Neuronal stem cell (in vitro differentiated cells): Measurements from ENCODE around the gene MAZ. TPM values are rescaled to one million over a fixed set of nuclear protein-coding genes. Genes with fewer than 3 reads are reported as not detected.
A peak's percentile ranks its signal among the peaks of the same experiment; 100 is the strongest.
"Not testable (repeated sequence)": the region's sequence is repeated elsewhere in the genome, so short reads cannot be mapped to it uniquely, and the experiment has no call there.

ENCODE experiments used
- DNase-seq: peaks from one replicate; pipeline ENCODE4 v3.0.0-alpha.2; 2013; ENCODE audit warnings: low spot score
- H2AFZ ChIP-seq: one replicate; pipeline ENCODE4 v1.6.1; 2013; ENCODE audit warnings: mild to moderate bottlenecking, low read length, inconsistent platforms
- H2AK5ac ChIP-seq: 2 replicates; pipeline ENCODE4 v1.6.1; 2013; ENCODE audit warnings: low read depth, mild to moderate bottlenecking, inconsistent platforms, low read length, moderate library complexity, mixed read lengths
- H2BK120ac ChIP-seq: 2 replicates; pipeline ENCODE4 v1.6.1; 2013; ENCODE audit warnings: low read depth, mild to moderate bottlenecking, inconsistent platforms, low read length, moderate library complexity, mixed read lengths
- H2BK12ac ChIP-seq: one replicate; pipeline ENCODE4 v1.6.1; 2013; ENCODE audit warnings: low read length, inconsistent platforms
- H2BK15ac ChIP-seq: 2 replicates; pipeline ENCODE4 v1.6.1; 2013; ENCODE audit warnings: mild to moderate bottlenecking, low read length, inconsistent platforms, mixed read lengths
- H2BK5ac ChIP-seq: one replicate; pipeline ENCODE4 v1.6.1; 2013; ENCODE audit warnings: inconsistent platforms, mild to moderate bottlenecking, low read length, moderate library complexity
- H3K14ac ChIP-seq: one replicate; pipeline ENCODE4 v1.6.1; 2013; ENCODE audit warnings: low read length, inconsistent platforms
- H3K18ac ChIP-seq: 2 replicates; pipeline ENCODE4 v1.6.1; 2013; ENCODE audit warnings: low read length, inconsistent platforms
- H3K23ac ChIP-seq: 2 replicates; pipeline ENCODE4 v1.6.1; 2013; ENCODE audit warnings: low read depth, mild to moderate bottlenecking, mixed read lengths, low read length, inconsistent platforms; ENCODE audit not compliant: poor library complexity
- H3K27ac ChIP-seq: replicated peaks from 3 replicates; pipeline ENCODE4 v1.5.1; 2013; ENCODE audit warnings: low read length, inconsistent platforms
- H3K27me3 ChIP-seq, 3 experiments: 2 replicates each; pipeline ENCODE4 v1.6.1; 2013; ENCODE audit warnings: low read length in 3 of 3, mild to moderate bottlenecking in 2 of 3, inconsistent platforms in 1 of 3, low read depth in 1 of 3, mixed read lengths in 1 of 3, moderate library complexity in 1 of 3; ENCODE audit not compliant: control insufficient read depth in 3 of 3, insufficient read depth in 3 of 3
- H3K36me3 ChIP-seq, 2 donors: replicated peaks in 1 of 2; 2 replicates each; pipeline ENCODE4 v1.6.1; 2013; ENCODE audit warnings: low read length in 2 of 2; ENCODE audit not compliant: control insufficient read depth in 2 of 2, insufficient read depth in 2 of 2
- H3K4ac ChIP-seq: 2 replicates; pipeline ENCODE4 v1.6.1; 2013; ENCODE audit warnings: inconsistent platforms, mild to moderate bottlenecking, low read length, moderate library complexity
- H3K4me1 ChIP-seq, 2 donors: 1 replicate in 1 of 2; 2 replicates in 1 of 2; pipeline ENCODE4 v1.6.1; 2013; ENCODE audit warnings: low read length in 2 of 2, low read depth in 1 of 2; ENCODE audit not compliant: control insufficient read depth in 2 of 2, insufficient read depth in 1 of 2
- H3K4me2 ChIP-seq: one replicate; pipeline ENCODE4 v1.6.1; 2013; ENCODE audit warnings: mild to moderate bottlenecking, low read length, inconsistent platforms; ENCODE audit not compliant: insufficient read depth, poor library complexity, severe bottlenecking
- H3K4me3 ChIP-seq, 2 donors: 2 replicates each; pipeline ENCODE4 v1.5.1; 2013; ENCODE audit warnings: low read length in 2 of 2, mild to moderate bottlenecking in 2 of 2, inconsistent platforms in 1 of 2, moderate library complexity in 1 of 2
- H3K79me1 ChIP-seq: one replicate; pipeline ENCODE4 v1.6.1; 2013; ENCODE audit warnings: low read depth, mild to moderate bottlenecking, inconsistent platforms, low read length, moderate library complexity
- H3K9ac ChIP-seq: one replicate; pipeline ENCODE4 v1.6.1; 2013; ENCODE audit warnings: mild to moderate bottlenecking, low read depth, low read length, inconsistent platforms; ENCODE audit not compliant: poor library complexity
- H3K9me3 ChIP-seq, 2 donors: replicated peaks in 1 of 2; 2 replicates each; pipeline versions ENCODE3 to v1.6.1; 2013; ENCODE audit warnings: low read length in 2 of 2, mild to moderate bottlenecking in 2 of 2, inconsistent platforms in 1 of 2, low read depth in 1 of 2, mixed read lengths in 1 of 2, moderate library complexity in 1 of 2; ENCODE audit not compliant: control insufficient read depth in 2 of 2, insufficient read depth in 1 of 2
- H4K8ac ChIP-seq: one replicate; pipeline ENCODE4 v1.6.1; 2013; ENCODE audit warnings: low read depth, mild to moderate bottlenecking, inconsistent platforms, low read length, moderate library complexity
- H4K91ac ChIP-seq: one replicate; pipeline ENCODE4 v1.6.1; 2013; ENCODE audit warnings: low read length, low read depth, mild to moderate bottlenecking, inconsistent platforms; ENCODE audit not compliant: poor library complexity
- WGBS, 2 donors: extraction: QIAGEN DNeasy Blood & Tissue Kit; methylation state at CpG; one replicate each; pipeline ENCODE4 v1.1.7; 2013; ENCODE audit warnings: missing lambda C conversion rate in 2 of 2, mixed read lengths in 1 of 2; ENCODE audit not compliant: insufficient read length in 2 of 2, insufficient replicate concordance in 1 of 2; ENCODE audit errors: extremely low coverage in 2 of 2; 5-methylcytosine and 5-hydroxymethylcytosine counted together
- polyA plus RNA-seq, 2 experiments: library from polyadenylated mRNA; stranded (reverse); fragments of 200-250 nt; gene quantifications; one replicate each; pipeline ENCODE4 v1.2.3, GENCODE V29; 2013

MAZ gene
- polyA plus RNA-seq (2013, experiment 1 of 2) = 202 TPM
- 199 TPM for polyA plus RNA-seq (2013, experiment 2 of 2)

DNA sequence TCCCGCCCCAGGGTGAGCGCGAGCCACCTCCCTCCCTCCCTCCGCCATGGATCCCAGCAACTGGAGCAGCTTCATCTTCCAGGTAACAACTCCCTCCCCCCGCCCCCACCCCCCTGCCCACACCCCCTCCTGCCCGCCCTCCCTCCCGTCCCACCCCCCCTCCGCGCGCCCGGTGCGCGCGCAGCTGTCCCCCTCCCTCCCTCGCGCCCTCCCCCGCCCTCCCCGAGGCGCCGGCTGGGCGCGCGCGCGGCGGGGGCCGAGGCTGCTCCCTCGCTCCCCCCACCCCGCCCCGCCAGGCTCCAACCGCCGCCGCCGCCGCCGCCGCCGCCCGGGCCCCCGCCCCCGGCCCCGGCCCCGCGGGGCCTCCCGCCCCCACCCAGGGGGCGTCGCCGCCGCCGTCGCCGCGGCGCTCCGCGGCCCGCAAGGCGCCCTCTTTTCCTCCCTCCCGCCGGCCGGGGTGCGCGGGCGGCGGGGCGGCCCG is at the start of gene MAZ:
Gene MAZ (plus strand): TSS at position 431 of the 481 bp plus-strand sequence. CDS start 173 bp downstream, outside the sequence.
- peak within 1 kb of the TSS; percentile 93 for H3K27ac ChIP-seq
- H3K18ac ChIP-seq = peak within 1 kb of the TSS; percentile 98
- no peaks in the 10 kb centered on the region for H3K27me3 ChIP-seq
- H3K14ac ChIP-seq = peak within 1 kb of the TSS; percentile 98
- peak within 1 kb of the TSS; percentile 91 for H3K4me2 ChIP-seq
- H2AK5ac ChIP-seq = peak within 1 kb of the TSS; percentile 99
- peak within 1 kb of the TSS; percentile 99 for H3K23ac ChIP-seq
- H2BK5ac ChIP-seq = peak within 1 kb of the TSS; percentile 98
- peak within 1 kb of the TSS; percentile 66 for H3K4ac ChIP-seq
- H2AFZ ChIP-seq = peak within 1 kb of the TSS; percentile 70
- H2BK120ac ChIP-seq = peak within 1 kb of the TSS; percentile 87
- H3K4me3 ChIP-seq = peak within 1 kb of the TSS; percentile 71 to 93
- no peak within 1 kb of the TSS for H4K8ac ChIP-seq
- peaks cover 25% of the 10 kb centered on the region for H3K79me1 ChIP-seq
- H3K4me1 ChIP-seq = peaks cover 34 to 35% of the 10 kb centered on the region in 2 donors
- H2BK12ac ChIP-seq = peak within 1 kb of the TSS; percentile 33
- WGBS, 2 donors = no CpG with 5 or more reads among the region's 67 CpGs
- no peak within 1 kb of the TSS for H4K91ac ChIP-seq
- peaks cover 0 to 2% of the 10 kb centered on the region in 2 donors for H3K9me3 ChIP-seq
- peak within 1 kb of the TSS; percentile 98 for H3K9ac ChIP-seq
- no peak for DNase-seq
- peak within 1 kb of the TSS; percentile 85 for H2BK15ac ChIP-seq
- peaks cover 46 to 72% of the 10 kb centered on the region in 2 donors for H3K36me3 ChIP-seq

DNA sequence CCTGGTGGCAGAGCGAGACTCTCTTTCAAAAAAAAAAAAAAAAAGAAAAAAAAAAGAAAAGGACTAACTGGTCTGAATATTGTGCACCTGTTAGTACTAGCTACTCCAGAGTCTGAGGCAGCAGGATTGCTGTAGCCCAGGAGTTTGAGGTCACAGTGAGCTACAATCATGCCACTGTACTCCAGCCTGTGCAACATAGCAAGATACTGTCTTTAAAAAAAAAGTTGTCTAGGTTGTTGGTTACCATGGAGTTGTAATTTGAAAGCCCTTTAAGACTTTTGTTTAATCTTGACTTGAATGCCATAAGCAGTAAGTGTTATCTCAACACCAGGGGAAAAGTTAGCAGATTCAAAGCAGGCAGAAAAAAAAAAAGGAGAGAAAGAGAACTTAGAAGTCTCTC is 49.7 kb upstream of the MAZ start:
- DNase-seq = no peak
- Histone ChIP-seq H3K23ac (no peak overlapping the region), H4K91ac (no peak overlapping the region), H3K4ac (no peak overlapping the region), H3K27ac (no peak overlapping the region), H3K27me3 (no peaks in the 10 kb centered on the region), H3K9me3 (no peaks in the 10 kb centered on the region), H3K14ac (no peak overlapping the region), H2BK120ac (no peak overlapping the region), H2BK12ac (no peak overlapping the region), H3K36me3 (no peaks in the 10 kb centered on the region), H3K4me2 (no peak overlapping the region), H2AK5ac (no peak overlapping the region), H2BK5ac (no peak overlapping the region), H3K4me3 (no peak overlapping the region), H3K9ac (no peak overlapping the region), H2BK15ac (no peak overlapping the region), H4K8ac (no peak overlapping the region), H2AFZ (no peak overlapping the region), H3K4me1 (no peaks in the 10 kb centered on the region), H3K79me1 (no peaks in the 10 kb centered on the region), H3K18ac (no peak overlapping the region)
- no CpG with 5 or more reads among the region's 1 CpG for WGBS, 2 donors

DNA sequence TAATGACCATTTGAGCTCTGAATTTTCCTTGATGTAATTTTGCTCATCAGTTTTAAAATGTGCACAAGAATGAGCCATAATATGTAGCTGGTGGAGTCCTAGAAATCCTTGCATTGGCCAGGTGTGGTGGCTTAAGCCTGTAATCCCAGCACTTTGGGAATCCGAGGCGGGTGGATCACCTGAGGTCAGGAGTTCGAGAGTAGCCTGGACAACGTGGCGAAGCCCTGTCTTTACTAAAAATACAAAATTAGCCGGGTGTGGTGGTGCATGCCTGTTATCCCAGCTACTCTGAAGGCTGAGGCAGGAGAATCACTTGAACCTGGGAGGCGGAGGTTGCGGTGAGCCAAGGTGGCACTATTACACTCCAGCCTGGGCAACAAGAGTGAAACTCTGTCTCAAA is 49.2 kb upstream of the MAZ start:
- not testable (repeated sequence) for H4K91ac ChIP-seq, H2AFZ ChIP-seq, H3K27me3 ChIP-seq, H3K18ac ChIP-seq, H3K4ac ChIP-seq, H3K9me3 ChIP-seq, H4K8ac ChIP-seq, H2BK5ac ChIP-seq, H3K4me2 ChIP-seq, H3K36me3 ChIP-seq, H3K79me1 ChIP-seq, DNase-seq, H2BK15ac ChIP-seq, H3K23ac ChIP-seq, H3K27ac ChIP-seq, H3K4me1 ChIP-seq, H2AK5ac ChIP-seq, H3K14ac ChIP-seq, H2BK12ac ChIP-seq, H2BK120ac ChIP-seq, H3K9ac ChIP-seq, H3K4me3 ChIP-seq
- no CpG with 5 or more reads among the region's 8 CpGs for WGBS, 2 donors

DNA sequence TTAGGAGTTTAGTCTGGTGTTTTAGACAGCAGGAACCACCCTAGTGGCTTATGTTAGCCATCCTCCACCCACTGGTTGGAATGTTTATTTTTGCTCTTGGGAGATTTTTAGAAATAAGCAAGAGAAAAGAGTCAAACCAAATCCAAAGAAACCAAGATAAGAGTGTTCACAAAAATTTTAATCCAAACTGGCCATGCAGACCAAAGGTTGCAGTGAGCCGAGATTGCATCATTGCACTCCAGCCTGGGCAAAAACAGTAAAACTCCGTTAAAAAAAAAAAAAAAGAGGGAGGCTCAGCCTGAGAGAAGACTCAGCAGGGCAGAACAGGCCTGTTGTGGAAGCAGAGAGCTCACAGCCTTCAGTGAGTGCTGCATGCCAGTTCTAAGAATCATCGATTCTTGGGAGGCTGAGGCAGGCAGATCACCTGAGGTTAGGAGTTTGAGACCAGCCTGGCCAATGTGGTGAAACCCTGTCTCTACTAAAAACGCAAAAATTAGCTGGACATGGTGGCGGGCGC is 48.3 kb upstream of the MAZ start:
- H3K9me3 ChIP-seq = no peaks in the 10 kb centered on the region
- no peaks in the 10 kb centered on the region for H3K79me1 ChIP-seq
- no peak overlapping the region for H4K91ac ChIP-seq
- no peak overlapping the region for H2BK12ac ChIP-seq
- no peak overlapping the region for H3K27ac ChIP-seq
- H3K4ac ChIP-seq = no peak overlapping the region
- no peaks in the 10 kb centered on the region for H3K27me3 ChIP-seq
- no peak overlapping the region for H4K8ac ChIP-seq
- H2AK5ac ChIP-seq = no peak overlapping the region
- no peaks in the 10 kb centered on the region for H3K36me3 ChIP-seq
- H2BK15ac ChIP-seq = no peak overlapping the region
- WGBS, 2 donors = no CpG with 5 or more reads among the region's 6 CpGs
- no peak overlapping the region for H3K18ac ChIP-seq
- no peak overlapping the region for H2BK5ac ChIP-seq
- H3K9ac ChIP-seq = no peak overlapping the region
- no peak overlapping the region for H3K23ac ChIP-seq
- H3K14ac ChIP-seq = no peak overlapping the region
- DNase-seq = no peak
- no peak overlapping the region for H3K4me3 ChIP-seq
- H2BK120ac ChIP-seq = no peak overlapping the region
- H3K4me1 ChIP-seq = no peaks in the 10 kb centered on the region
- H3K4me2 ChIP-seq = no peak overlapping the region
- peak overlapping the region; percentile 19 for H2AFZ ChIP-seq
